Caco-2 (cell line): ENCODE results near the gene EML4. TPM values are rescaled to one million over a fixed set of nuclear protein-coding genes. Genes with fewer than 3 reads are reported as not detected.

Experiments used
- BruUV-seq: library from RNA; stranded (reverse); fragments of 400-500 nt; replicated peaks from 2 replicates; lab custom pipeline; 2021; lab: Mats Ljungman, UMichigan
- CTCF ChIA-PET: fragments of 300-600 bp; sonication (Branson Sonifier 250); formaldehyde crosslinking; loops from one replicate; lab custom pipeline; 2022; ENCODE audit warnings: antibody characterized with exemption; lab: Charles Lee
- POLR2A ChIA-PET: fragments of 300-600 bp; sonication (Branson Sonifier 250); formaldehyde crosslinking; loops from one replicate; lab custom pipeline; 2022; ENCODE audit warnings: antibody characterized with exemption; lab: Charles Lee
- DNase-seq, 2 experiments: peaks; one replicate each; pipeline versions ENCODE4 v3.0.0 to v3.0.0-alpha.2; 2020 to 2022
- H3K27me3 ChIP-seq: replicated peaks from 2 replicates; pipeline ENCODE4 v1.6.0; 2011; ENCODE audit warnings: low read length; ENCODE audit not compliant: control insufficient read depth, insufficient read depth
- H3K36me3 ChIP-seq: 2 replicates; pipeline ENCODE4 v1.5.1; 2011; ENCODE audit warnings: low read length; ENCODE audit not compliant: control insufficient read depth, insufficient read depth
- H3K4me1 ChIP-seq: fragments of 250-450 bp; sonication (Bioruptor Pico); 2 replicates; pipeline ENCODE4 v1.5.1; 2020; ENCODE audit warnings: mild to moderate bottlenecking
- H3K4me3 ChIP-seq: 2 replicates; pipeline ENCODE4 v1.5.1; 2011; ENCODE audit warnings: low read depth, mild to moderate bottlenecking, control low read depth, low read length
- H3K9me3 ChIP-seq: fragments of 250-450 bp; sonication (Bioruptor Pico); 2 replicates; pipeline ENCODE4 v1.5.1; 2020; ENCODE audit warnings: mild to moderate bottlenecking, moderate library complexity
- H3K27ac Mint-ChIP-seq: one replicate; pipeline ENCODE4 v1.8.0; 2022; ENCODE audit warnings: mixed read lengths; ENCODE audit not compliant: unreplicated experiment
- H3K27me3 Mint-ChIP-seq: one replicate; pipeline ENCODE4 v1.8.0; 2022; ENCODE audit warnings: mixed read lengths; ENCODE audit not compliant: insufficient read depth, unreplicated experiment
- H3K36me3 Mint-ChIP-seq: one replicate; pipeline ENCODE4 v1.8.0; 2022; ENCODE audit warnings: mild to moderate bottlenecking, mixed read lengths; ENCODE audit not compliant: insufficient read depth, unreplicated experiment
- H3K4me1 Mint-ChIP-seq: one replicate; pipeline ENCODE4 v1.8.0; 2022; ENCODE audit warnings: low read depth, mixed read lengths; ENCODE audit not compliant: unreplicated experiment
- H3K4me3 Mint-ChIP-seq: one replicate; pipeline ENCODE4 v1.8.0; 2022; ENCODE audit warnings: mild to moderate bottlenecking, moderate library complexity, mixed read lengths; ENCODE audit not compliant: unreplicated experiment
- H3K9me3 Mint-ChIP-seq: one replicate; pipeline ENCODE4 v1.8.0; 2022; ENCODE audit warnings: mixed read lengths; ENCODE audit not compliant: unreplicated experiment
- CTCF ChIP-seq, 2 experiments: fragments of 200-600 bp in 1 of 2; IDR thresholded peaks; 1 replicate in 1 of 2; 2 replicates in 1 of 2; pipeline versions ENCODE4 v1.5.1 to v1.8.0; 2011 to 2022; ENCODE audit warnings: antibody characterized with exemption in 1 of 2, control low read depth in 1 of 2, inconsistent platforms in 1 of 2, low read depth in 1 of 2, low read length in 1 of 2, mild to moderate bottlenecking in 1 of 2, moderate library complexity in 1 of 2; ENCODE audit not compliant: insufficient read depth in 1 of 2, severe bottlenecking in 1 of 2, unreplicated experiment in 1 of 2
- intact Hi-C: fragments of 100-400 bp; cut with micrococcal nuclease; formaldehyde crosslinking; loops from one replicate; pipeline ENCODE4 v1.10.0; 2022; ENCODE audit not compliant: unreplicated experiment
- total RNA-seq: library from RNA; stranded (reverse); gene quantifications from 2 replicates; pipeline ENCODE4 v1.2.3, GENCODE V29; 2022

Gene EML4
- total RNA-seq, 1 experiment from 2014 or later: 125 TPM

DNA sequence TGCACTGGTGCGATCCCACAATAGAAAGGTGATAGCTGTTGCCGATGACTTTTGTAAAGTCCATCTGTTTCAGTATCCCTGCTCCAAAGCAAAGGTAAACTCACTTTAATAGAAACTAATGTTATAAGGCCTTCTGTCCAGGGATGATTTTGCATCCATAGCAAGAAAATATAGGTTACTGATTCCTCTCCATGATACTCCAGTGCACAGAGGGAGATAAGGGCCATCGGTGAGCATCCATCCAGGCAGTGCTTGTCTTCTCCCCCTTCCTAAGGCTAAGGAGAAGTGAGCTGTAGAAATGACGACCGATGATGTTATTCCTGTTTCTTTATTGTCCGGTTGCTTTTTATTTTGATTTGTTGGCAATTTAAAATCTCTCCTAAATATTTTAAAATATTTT is 159.8 kb downstream of the EML4 start:
- POLR2A ChIA-PET: no interaction called here
- Histone ChIP-seq H3K4me3 (no peak overlapping the region), H3K36me3 (peaks cover 5% of the 10 kb centered on the region), H3K4me1 (no peaks in the 10 kb centered on the region), H3K27me3 (no peaks in the 10 kb centered on the region), H3K9me3 (no peaks in the 10 kb centered on the region)
- Mint-ChIP-seq H3K36me3 (peaks cover 92% of the 10 kb centered on the region), H3K27me3 (no peaks in the 10 kb centered on the region), H3K4me3 (no peak overlapping the region), H3K4me1 (no peaks in the 10 kb centered on the region), H3K9me3 (no peaks in the 10 kb centered on the region), H3K27ac (no peak overlapping the region)
- intact Hi-C loops: loop anchor here (1.0 to 5.0 kb wide), 4 partner anchors 32 to 475 kb away; partner anchors contain the start of gene COX7A2L
- no peak for DNase-seq
- CTCF ChIA-PET: interaction anchor here (0.5 to 1.6 kb wide), 9 partner anchors 10 to 475 kb away, joined by 3 to 7 read pairs (median 3); no protein-coding TSS in a partner anchor
- no TSS peak for BruUV-seq
- no peak for TF ChIP-seq CTCF (IDR thresholded peaks at IDR 0.05; ENCODE audit: insufficient read depth in 1 of 2, low read depth in 1 of 2, low read length in 1 of 2, severe bottlenecking in 1 of 2, unreplicated experiment in 1 of 2)

DNA sequence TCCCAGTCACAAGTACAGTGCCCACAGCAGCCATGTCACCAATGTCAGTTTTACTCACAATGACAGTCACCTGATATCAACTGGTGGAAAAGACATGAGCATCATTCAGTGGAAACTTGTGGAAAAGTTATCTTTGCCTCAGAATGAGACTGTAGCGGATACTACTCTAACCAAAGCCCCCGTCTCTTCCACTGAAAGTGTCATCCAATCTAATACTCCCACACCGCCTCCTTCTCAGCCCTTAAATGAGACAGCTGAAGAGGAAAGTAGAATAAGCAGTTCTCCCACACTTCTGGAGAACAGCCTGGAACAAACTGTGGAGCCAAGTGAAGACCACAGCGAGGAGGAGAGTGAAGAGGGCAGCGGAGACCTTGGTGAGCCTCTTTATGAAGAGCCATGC is 160.6 kb downstream of the EML4 start:
- BruUV-seq: no TSS peak
- Mint-ChIP-seq H3K36me3 (peaks cover 92% of the 10 kb centered on the region), H3K4me1 (no peaks in the 10 kb centered on the region), H3K27ac (no peak overlapping the region), H3K4me3 (no peak overlapping the region), H3K9me3 (no peaks in the 10 kb centered on the region), H3K27me3 (no peaks in the 10 kb centered on the region)
- H3K4me3 ChIP-seq: no peak overlapping the region
- no peaks in the 10 kb centered on the region for H3K9me3 ChIP-seq
- no peaks in the 10 kb centered on the region for H3K4me1 ChIP-seq
- intact Hi-C loops: loop anchor here (2.0 to 5.0 kb wide), 3 partner anchors 31 to 237 kb away; partner anchors contain the start of gene COX7A2L
- peaks cover 5% of the 10 kb centered on the region for H3K36me3 ChIP-seq
- TF ChIP-seq CTCF (IDR thresholded peaks at IDR 0.05; ENCODE audit: insufficient read depth in 1 of 2, low read depth in 1 of 2, low read length in 1 of 2, severe bottlenecking in 1 of 2, unreplicated experiment in 1 of 2): no peak
- DNase-seq: no peak
- CTCF ChIA-PET: interaction anchor here (1.6 kb wide), 1 partner anchor 246 kb away, joined by 3 read pairs; no protein-coding TSS in a partner anchor
- POLR2A ChIA-PET: no interaction called here
- H3K27me3 ChIP-seq: no peaks in the 10 kb centered on the region

DNA sequence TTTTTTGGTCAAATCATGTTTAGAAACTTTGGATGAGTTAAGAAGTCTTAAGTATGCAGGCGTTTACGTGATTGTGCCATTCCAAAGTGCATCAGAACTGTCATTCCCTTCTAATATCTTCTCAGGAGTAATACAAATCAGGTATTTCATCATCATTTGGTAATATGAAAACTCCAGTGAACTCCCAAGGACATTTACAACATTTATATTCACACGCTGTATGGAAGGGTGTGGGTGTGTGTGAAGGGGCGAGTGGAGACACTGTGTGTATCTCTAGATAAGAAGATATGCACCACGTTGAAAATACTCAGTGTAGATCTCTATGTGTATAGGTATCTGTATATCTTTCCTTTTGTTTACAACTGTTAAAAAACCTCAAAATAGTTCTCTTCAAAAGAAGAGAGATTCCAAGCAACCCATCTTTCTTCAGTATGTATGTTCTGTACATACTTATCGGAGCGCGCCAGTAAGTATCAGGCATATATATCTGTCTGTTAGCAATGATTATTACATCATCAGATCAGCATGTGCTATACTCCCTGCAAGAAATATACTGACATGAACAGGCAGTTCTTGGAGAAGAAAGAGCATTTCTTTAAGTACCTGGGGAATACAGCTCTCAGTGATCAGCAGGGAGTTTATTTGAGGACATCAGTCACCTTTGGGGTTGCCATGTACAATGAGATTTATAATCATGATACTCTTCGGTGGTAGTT is 162.6 kb downstream of the EML4 start:
- intact Hi-C loops: no loop called here
- no peaks in the 10 kb centered on the region for H3K4me1 Mint-ChIP-seq
- H3K9me3 Mint-ChIP-seq: no peaks in the 10 kb centered on the region
- no peak for DNase-seq
- no peak for TF ChIP-seq CTCF (IDR thresholded peaks at IDR 0.05; ENCODE audit: insufficient read depth in 1 of 2, low read depth in 1 of 2, low read length in 1 of 2, severe bottlenecking in 1 of 2, unreplicated experiment in 1 of 2)
- Histone ChIP-seq H3K27me3 (no peaks in the 10 kb centered on the region), H3K4me3 (no peak overlapping the region), H3K4me1 (no peaks in the 10 kb centered on the region), H3K36me3 (peaks cover 5% of the 10 kb centered on the region), H3K9me3 (no peaks in the 10 kb centered on the region)
- ChIA-PET POLR2A (no interaction called here), CTCF (no interaction called here)
- no peak overlapping the region for H3K4me3 Mint-ChIP-seq
- H3K27me3 Mint-ChIP-seq: no peaks in the 10 kb centered on the region
- BruUV-seq: TSS peak; percentile 32
- peak overlapping the region; percentile 45 for H3K27ac Mint-ChIP-seq
- peaks cover 95% of the 10 kb centered on the region for H3K36me3 Mint-ChIP-seq
